ENCODE data around the gene CIB2. TPM values are rescaled to one million over a fixed set of nuclear protein-coding genes. Genes with fewer than 3 reads are reported as not detected.

Gene CIB2
- total RNA-seq, 4 donors from 2014 or later = 11.4 to 18.3 (median 15.9) TPM

DNA sequence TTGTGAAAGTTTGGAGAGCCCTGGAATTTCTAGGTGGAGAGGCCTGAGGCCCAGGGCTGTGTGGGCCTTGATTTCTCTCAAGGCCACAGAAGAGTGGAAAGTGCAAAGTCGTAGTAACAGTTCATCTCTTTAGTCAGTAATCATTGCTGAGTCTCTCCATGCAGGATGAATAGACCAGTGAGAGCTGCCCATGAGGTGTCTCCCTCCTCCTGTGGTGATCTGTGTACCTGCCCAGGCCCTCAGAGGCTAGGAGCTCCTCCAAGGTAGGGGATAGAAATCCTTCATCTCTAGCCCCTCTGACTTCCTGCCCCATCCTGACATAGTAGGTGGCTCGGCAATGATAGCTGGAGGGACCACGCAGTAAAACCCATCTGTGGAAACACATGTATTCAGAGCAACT is 11.1 kb upstream of the CIB2 start:
- 92% methylated on average over 1 of the region's 3 CpGs for WGBS
- peaks cover 0 to under 1% (median 0%) of the 10 kb centered on the region in 4 donors for H3K4me1 ChIP-seq
- no peaks in the 10 kb centered on the region for H3K27me3 ChIP-seq
- no peak overlapping the region for H3K27ac ChIP-seq (replicated peaks in 1 of 4)
- no peaks in the 10 kb centered on the region for H3K9me3 ChIP-seq
- H3K36me3 ChIP-seq = no peaks in the 10 kb centered on the region
- TF ChIP-seq EP300 (IDR thresholded peaks at IDR 0.05) (no peak), POLR2A (IDR thresholded peaks at IDR 0.05; ENCODE audit: low read depth) (no peak), POLR2AphosphoS5 (IDR thresholded peaks at IDR 0.05) (no peak)
- TF ChIP-seq, protein P1, sequence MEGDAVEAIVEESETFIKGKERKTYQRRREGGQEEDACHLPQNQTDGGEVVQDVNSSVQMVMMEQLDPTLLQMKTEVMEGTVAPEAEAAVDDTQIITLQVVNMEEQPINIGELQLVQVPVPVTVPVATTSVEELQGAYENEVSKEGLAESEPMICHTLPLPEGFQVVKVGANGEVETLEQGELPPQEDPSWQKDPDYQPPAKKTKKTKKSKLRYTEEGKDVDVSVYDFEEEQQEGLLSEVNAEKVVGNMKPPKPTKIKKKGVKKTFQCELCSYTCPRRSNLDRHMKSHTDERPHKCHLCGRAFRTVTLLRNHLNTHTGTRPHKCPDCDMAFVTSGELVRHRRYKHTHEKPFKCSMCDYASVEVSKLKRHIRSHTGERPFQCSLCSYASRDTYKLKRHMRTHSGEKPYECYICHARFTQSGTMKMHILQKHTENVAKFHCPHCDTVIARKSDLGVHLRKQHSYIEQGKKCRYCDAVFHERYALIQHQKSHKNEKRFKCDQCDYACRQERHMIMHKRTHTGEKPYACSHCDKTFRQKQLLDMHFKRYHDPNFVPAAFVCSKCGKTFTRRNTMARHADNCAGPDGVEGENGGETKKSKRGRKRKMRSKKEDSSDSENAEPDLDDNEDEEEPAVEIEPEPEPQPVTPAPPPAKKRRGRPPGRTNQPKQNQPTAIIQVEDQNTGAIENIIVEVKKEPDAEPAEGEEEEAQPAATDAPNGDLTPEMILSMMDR (IDR thresholded peaks at IDR 0.05) = no peak
- DNase-seq (ENCODE audit: extremely low spot score) = no peak
- H3K4me3 ChIP-seq = no peak overlapping the region
- intact Hi-C loops (cut with DNase I) = no loop called here

DNA sequence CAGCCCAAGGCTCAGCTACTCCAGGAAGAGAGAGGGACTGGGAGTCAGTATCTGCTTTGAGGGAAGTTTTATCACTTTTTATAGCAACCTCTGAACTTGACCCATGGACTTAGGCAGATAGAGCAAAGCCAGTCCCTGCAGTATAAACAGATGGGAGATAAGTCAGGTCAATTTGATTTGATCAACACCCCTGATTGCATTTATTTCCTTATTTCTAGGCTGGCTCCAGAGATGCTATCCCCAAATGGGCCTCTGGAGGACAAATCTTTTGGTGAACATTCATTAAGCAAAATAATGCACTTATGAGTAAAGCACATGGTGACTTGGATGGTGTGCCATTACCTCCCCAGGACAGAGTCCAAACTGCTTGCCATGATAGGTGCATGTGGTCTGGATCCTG is 9.0 kb upstream of the CIB2 start:
- Histone ChIP-seq H3K27me3 (no peaks in the 10 kb centered on the region), H3K27ac (replicated peaks in 1 of 4) (no peak overlapping the region), H3K36me3 (no peaks in the 10 kb centered on the region), H3K4me1 (no peaks in the 10 kb centered on the region), H3K4me3 (no peak overlapping the region), H3K9me3 (no peaks in the 10 kb centered on the region)
- no peak for DNase-seq (ENCODE audit: extremely low spot score)
- no peak for TF ChIP-seq POLR2A (IDR thresholded peaks at IDR 0.05; ENCODE audit: low read depth)
- TF ChIP-seq, protein P1 (IDR thresholded peaks at IDR 0.05) = no peak
- no peak for TF ChIP-seq POLR2AphosphoS5 (IDR thresholded peaks at IDR 0.05)
- TF ChIP-seq EP300 (IDR thresholded peaks at IDR 0.05) = no peak
- intact Hi-C loops (cut with DNase I) = no loop called here

DNA sequence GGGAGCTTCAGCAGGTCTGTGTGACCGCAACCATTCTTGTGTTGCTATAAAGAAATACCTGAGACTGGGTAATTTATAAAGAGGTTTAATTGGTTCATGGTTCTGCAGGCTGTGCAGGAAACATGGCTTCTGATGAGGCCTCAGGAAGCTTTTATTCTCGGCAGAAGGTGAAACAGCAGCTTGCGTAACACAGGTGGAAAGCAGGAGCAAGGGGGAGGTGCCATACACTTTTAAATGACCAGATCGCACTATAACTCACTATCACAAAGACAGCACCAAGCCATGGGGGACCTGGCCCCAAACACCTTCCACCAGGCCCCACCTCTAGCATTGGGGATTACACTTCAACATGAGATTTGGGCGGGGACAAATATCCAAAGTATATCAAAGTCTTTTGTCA is 8.3 kb upstream of the CIB2 start:
- 94% methylated on average over 5 of the region's 5 CpGs for WGBS
- no peak for DNase-seq (ENCODE audit: extremely low spot score)
- H3K27me3 ChIP-seq = no peaks in the 10 kb centered on the region
- H3K4me1 ChIP-seq = no peaks in the 10 kb centered on the region
- TF ChIP-seq POLR2AphosphoS5 (IDR thresholded peaks at IDR 0.05) = no peak
- TF ChIP-seq, protein P1 (IDR thresholded peaks at IDR 0.05) = no peak
- no peak for TF ChIP-seq POLR2A (IDR thresholded peaks at IDR 0.05; ENCODE audit: low read depth)
- TF ChIP-seq EP300 (IDR thresholded peaks at IDR 0.05) = no peak
- intact Hi-C loops (cut with DNase I) = no loop called here
- no peak overlapping the region for H3K27ac ChIP-seq (replicated peaks in 1 of 4)
- no peaks in the 10 kb centered on the region for H3K9me3 ChIP-seq
- H3K36me3 ChIP-seq = no peaks in the 10 kb centered on the region
- H3K4me3 ChIP-seq = no peak overlapping the region

DNA sequence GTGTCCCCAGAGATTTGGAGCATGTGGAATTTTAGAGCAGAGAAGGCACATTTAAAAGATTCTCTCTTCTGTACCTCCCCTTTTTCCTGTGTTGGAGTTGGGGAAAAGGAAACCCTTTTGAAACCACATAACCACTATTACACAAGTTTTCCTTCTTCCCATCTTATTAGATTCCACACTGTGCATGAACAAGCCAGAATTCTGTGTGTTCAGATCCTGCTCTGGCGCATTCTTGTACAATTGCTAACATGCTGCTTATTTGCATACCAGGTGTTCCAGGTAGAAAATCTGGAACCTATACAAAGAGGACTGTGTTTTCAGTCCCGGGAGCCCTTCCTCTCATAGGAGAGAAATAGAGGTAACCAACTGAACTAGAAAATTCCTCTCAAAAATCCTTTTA is 2.6 kb upstream of the CIB2 start:
- 97% methylated on average over 2 of the region's 2 CpGs for WGBS
- TF ChIP-seq EP300 (IDR thresholded peaks at IDR 0.05) (no peak), POLR2A (IDR thresholded peaks at IDR 0.05; ENCODE audit: low read depth) (no peak), POLR2AphosphoS5 (IDR thresholded peaks at IDR 0.05) (no peak)
- TF ChIP-seq, protein P1 (IDR thresholded peaks at IDR 0.05) = no peak
- Histone ChIP-seq H3K4me3 (no peak overlapping the region), H3K27ac (replicated peaks in 1 of 4) (no peak overlapping the region), H3K36me3 (no peaks in the 10 kb centered on the region), H3K4me1 (peaks cover 11 to 22% (median 19%) of the 10 kb centered on the region in 4 donors), H3K27me3 (no peaks in the 10 kb centered on the region), H3K9me3 (no peaks in the 10 kb centered on the region)
- intact Hi-C loops (cut with DNase I) = no loop called here
- no peak for DNase-seq (ENCODE audit: extremely low spot score)

Measured in esophagus muscularis mucosa (tissue), 4 donors.